Cortex of kidney (tissue), 1 donor: ENCODE data around the gene RAD51B.
"Not testable (repeated sequence)": the region's sequence is repeated elsewhere in the genome, so short reads cannot be mapped to it uniquely, and the experiment has no call there.

Experiments
- DNase-seq: peaks from one replicate; lab custom pipeline; 2025; lab: John Stamatoyannopoulos, UW

RAD51B gene

DNA sequence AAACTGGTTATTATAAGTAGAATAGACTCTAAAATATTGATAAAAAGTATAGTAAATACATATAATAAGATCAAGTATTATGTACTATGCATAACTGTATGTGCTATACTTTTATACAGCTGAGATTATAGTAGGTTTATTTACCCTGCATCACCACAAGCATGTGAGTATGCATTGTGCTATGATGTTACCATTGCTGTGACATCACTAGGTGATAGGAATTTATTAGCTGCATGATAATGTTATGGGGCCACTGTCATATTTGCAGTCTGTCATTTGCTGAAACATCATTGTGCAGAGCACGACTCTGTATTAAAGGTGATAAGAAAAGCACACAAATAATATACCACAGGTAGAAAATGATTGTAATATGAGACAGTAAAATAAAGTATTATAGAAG, 587.7 kb downstream of the RAD51B start:
- no peak for DNase-seq

DNA sequence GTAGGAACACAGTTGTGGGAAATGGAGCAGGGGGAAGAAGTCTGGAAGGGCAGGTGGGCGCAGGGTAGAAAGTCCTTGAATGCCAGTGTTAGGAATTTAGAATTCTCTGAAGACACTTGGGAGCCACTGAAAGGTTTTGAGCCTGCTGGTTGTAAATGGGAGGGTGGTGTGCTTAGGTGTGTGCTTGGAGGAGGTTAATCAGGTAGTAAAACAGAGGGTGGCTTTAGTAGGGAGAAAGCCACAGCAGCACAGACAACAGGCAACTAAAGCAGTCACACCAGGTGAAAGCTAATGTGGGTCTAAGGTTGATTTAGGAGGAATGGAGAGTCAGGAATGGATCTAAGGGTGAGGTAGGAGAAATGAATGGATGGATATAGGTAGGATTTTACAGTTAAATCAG, 588.2 kb downstream of the RAD51B start:
- DNase-seq = no peak

DNA sequence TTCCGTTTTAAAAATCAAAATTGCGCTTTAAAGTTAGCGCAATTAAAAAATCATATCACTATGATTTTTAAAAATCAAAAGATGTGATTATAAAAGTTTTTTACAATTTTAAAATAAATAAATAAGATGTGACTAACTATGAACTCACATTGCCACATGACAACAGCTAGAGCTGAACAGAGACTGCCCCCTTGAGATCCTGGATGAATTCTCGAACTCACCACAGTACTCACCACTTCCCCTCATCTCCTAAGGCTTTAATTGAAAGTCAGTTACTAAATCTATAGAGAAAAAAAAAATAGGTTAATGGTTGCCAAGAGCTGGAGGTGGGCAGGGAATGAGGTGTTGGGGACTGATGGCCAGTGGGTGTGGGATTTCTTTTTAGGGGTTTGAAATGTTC, 589.1 kb downstream of the RAD51B start:
- no peak for DNase-seq

DNA sequence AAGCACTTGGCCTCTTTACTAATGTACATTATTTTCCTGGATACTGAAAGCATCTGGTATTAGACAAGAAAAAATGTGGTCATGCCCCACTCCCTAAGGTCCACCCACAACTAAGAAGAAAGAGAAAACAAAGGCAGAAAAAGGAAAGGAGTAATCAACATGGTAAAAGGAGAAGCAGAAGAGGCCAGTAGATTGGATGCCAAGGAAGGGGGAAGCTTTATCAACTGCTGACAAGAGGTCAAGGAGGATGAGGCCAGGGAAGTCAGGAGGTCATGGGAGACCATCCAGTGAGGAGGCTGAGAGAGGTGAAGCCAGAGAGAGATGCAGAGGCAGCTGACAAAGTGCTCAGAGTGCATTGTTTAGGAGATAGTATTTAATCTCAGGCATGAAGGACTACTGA, 589.8 kb downstream of the RAD51B start:
- no peak for DNase-seq

DNA sequence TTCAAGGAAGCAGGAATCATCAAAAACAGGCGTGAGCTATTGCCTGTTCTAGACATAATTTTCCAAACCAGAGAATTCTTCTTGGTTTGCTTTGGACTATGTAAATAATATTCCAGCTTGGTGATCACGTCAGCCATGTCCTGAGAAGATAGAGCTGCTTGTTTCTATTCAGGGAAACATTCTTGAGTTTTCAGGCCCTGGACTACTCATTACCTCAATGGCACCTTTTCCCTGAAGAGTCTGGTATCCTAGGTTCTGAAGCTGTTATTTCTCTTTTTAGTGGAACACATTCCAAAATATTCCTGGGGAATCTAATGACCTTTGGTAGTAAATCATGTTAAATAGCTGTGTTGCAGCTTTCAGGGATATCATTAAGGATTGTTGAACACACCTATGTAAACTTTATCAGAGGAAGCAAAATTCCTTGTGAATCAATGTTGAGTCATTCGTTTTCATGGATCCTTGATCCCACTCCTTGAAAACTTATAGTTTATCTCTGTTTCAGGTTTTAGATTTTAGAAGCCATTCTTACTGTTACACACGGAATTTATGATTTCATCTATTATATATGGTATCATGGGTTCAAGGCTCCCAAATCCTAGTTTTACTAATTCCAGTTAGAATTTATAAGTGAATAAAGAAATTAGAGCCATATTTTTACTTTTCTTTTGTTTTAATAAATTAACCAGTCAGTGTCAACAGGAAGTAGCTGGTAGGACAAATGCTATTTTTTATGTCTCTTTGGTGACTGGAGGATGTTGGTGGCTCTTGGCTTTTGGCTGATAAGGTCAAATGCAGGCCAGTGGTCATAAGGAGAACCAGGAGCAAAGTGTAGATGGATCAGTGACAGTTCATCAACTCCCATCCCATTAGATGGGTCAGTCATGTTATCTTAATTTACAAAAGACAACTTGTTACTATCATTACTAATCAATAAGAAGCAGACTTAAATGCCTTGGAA, 593.2 kb downstream of the RAD51B start:
- DNase-seq = no peak

DNA sequence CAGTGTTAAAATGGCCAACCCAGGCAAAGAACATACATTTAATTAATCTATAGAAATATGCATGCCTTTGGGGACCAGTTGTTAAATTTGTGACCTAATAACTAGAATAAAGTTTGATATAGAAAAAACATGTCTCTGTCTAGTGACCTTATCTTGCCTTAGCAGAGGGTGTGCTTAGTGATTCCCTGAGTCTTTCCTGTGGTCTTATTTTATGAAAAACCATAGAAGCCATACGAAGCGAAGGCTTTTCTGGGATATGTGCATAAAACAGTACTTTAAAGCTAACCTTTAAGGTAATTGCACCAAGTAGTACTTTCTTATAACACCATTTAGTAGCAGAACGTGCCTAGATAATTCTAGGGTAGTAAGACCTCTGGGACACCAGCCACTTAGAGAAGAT, 593.9 kb downstream of the RAD51B start:
- no peak for DNase-seq

DNA sequence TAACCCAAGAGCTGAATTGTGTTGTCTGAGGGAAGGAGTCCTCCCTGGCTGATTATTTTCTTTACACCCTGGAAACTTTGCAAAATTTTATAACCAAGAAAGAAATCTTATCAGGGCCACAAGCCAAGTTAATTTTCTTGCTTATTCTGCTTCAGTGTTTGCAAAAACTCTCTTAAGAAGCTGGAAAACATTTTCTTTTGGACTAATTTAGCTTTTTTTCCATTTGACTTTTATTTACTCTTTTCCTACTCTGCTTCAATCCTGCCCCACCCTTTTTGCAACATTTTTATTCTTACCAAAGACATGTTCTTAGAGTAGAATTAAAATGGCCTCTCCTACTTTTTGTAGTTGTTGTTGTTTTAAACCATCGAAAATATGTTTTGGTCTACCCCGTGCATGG, 594.5 kb downstream of the RAD51B start:
- no peak for DNase-seq

DNA sequence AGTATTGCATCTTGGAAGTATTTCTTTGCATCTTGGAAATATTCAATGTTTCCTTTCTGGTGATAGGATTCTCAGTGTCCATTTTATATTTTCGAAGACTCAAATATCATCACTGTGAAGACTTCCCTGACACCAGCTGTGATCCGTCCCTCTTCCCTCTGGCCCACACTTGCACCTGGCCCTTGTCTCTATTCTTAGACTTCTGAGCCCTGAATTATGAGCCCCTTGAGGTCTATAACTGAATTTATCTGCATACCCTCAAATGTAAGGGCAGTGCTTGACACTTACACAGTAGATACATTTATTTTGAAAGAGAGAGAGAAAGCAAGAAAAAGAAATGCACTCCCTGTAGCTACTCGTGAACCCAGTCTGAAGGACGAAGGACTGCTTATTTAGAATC, 596.6 kb downstream of the RAD51B start:
- no peak for DNase-seq

DNA sequence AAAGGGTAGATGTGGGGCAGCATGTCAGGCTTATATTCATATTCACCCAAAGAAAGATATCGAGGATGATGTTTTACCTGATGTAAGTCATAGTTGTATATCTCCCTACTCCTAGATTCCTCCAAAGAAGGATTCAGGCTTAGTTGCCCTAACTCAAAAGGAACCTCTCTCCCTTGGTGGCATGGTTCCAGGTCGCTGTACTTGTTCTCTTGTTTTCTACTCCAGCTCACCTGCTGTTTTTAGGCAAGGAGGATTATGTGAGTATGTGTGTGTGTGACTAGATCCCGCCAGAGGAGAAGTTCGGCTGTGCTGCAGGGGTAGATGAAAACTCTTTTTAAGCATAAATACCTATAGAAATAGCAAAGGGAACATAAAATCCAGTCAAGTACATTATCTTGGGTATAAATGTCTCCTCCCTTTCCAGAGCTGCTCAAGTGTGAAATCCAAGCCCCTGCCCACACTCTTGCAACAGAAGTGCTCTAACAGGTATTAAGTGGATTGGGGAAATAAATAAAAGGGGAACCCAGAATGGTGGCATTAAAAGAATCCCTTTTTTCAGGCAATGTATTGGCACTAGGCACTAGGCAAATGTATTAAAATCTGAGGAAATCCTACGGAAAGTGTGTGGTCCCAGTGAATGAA, 597.6 kb downstream of the RAD51B start:
- DNase-seq = no peak

DNA sequence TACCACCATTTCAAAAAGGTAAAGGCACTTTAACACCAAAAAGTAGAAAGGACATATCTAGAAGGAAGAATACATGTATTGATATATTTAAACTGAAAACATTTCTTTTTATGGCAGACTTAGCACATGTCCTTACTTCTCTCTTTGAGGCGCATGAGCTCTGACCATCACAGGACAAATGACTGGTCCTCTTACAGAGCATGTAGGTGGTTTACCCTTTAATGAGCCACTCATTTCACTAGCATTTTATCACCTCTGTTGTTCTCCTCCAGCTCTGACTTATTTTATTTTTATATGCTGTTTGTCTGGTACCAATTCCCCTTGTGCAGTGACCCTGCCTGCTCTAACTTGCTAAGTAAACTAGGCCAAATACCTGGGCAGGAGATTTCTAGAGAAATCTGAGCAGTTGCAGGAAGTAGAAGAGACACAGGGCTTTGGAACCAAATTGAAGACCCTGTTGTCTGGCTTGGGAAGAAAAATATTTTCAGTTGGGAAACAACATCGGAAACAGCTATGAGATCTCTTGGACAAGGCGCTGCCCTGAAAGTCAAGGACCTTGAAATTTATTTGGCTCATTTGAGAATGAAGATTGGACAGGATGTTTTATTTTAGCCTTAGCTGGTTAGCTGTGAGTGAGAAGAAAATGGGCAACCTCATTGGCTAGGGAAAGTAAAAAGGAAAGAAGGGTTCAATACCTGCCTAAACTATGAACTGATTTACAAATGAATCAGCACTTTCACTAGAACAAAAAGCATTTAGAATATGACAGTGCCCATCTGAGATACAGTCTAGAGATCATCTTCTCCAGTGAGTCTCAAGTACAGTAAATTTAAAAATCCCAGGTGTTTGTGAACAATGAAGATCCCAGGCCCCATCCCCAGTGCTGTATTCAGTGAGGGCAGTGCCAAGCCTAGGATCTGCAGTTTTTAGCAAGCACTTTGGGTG, 598.9 kb downstream of the RAD51B start:
- DNase-seq = no peak

DNA sequence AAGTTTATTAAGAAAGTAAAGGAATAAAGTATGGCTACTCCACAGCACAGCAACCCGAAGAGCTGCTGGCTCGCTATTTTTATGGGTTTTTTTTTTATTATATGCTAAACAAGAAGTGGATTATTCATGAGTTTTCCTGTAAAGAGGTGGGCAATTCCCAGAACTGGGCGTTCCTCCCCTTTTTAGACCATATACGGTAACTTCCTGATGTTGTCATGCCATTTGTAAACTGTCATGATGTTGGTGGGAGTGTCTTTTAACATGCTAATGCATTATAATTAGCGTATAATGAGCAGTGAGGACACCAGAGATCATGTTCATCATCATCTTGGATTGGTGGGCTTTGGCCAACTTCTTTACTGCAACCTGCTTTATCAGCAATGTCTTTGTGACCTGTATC, 600.8 kb downstream of the RAD51B start:
- no peak for DNase-seq

DNA sequence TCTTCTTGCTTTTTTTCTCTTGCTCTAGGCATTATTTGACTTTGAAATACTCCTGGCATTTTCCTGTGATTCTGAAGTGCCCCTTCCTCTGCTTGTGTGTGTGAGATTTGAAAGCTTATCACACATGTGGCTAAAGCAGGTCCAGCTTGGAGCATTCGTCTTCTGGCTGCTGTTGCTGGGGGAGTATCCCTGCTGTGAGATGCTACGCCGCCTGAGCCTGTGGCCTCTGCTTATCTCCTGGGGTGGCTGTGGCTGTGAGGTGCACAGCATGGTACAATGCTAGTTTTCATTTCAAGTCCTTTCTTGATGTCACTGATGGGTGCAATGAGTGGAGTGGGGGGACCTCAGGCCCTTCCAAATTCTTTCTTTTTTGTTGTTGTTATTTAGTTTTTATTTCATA, 601.5 kb downstream of the RAD51B start:
- DNase-seq = no peak

DNA sequence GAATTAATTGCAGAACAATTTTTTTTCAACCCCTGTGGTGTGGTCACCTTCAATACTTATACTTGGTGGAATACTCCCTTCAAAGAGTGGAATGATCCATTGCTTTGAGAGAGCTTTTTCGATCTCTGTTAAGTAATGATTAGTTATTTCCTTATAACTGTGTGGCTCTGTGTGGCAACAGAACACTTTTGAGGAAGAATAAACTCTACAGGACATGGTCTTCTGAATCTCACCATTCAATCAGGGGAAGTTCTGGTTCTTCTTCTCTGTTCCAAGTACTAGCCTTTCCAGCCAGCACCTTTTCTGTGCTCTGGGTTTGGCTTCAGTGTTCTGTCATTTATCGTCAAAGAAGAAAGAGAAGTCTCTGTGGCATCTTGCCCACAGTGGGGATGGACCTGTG, 604.1 kb downstream of the RAD51B start:
- DNase-seq = no peak

DNA sequence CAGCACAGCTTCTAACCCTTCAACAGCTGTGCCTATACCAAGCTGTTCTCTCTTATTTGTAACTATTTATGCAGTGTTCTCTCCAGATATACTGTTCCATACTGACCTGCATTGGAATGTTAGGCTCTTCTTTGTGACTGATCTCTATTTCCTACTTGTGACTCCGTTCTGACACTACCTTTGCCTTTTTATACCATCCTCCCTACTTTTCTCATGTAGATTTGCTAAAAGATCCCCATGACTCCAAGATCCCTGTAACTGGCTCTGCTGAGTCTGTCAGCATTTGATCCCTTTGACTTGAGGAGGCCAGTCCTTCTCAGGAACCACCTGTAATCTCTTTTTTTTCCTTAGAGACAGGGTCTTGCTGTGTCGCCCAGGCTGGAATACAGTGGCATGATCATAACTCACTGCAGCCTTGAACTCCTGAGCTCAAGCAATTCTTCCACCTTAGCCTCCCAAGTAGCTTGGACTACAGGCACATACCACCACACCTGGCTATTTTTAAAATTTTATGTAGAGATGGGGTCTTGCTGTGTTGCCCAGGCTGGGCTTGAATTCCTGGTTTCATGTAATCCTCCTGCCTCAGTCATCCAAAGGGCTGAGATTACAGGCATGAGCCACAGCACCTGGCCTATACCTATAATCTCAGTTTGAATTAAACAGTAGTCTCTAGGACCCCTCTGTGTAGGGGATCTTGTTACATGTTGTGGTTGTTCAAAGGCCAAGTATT, 605.0 kb downstream of the RAD51B start:
- no peak for DNase-seq

DNA sequence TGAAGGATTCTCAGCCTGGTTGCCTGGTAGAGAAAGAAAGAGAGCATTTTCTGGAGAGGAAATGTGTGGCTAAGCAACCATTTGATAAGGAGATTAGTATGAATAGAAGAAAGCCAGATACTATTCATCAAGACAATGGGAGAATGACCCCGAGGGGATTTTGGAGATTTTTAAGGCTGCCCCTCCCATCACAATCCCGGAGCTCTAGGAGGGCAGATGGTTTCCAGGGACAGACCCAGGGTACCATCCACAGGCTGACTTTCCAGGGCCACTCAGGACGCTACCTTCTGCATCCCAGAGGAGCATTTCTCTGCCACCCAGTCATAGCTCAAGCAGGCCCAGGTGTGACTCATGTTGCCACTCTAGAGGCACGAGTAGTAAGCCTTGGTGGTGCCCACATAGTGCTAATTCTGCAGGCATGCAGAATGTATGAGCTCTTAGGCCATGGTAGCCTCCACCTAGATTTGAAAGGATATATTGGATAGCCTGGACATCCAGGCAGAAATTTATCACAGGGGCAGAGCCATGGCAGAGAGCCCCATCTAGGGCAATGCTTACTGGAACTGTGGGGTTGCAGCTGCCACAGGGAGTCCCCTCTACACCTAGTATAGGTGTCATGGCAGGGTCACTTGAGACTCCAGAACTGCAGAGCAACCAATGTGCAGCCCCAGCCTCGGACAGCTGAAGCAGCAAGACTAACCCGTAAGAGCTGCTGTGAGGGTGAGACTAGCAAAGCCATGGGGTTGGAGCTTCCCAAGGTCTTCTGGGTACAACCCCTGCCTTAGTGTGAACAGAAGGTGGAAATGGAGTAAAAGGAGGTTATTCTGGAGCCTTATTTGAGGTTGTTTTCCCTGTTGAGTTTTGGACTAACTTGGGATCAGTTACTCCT, 607.3 kb downstream of the RAD51B start:
- DNase-seq = no peak

DNA sequence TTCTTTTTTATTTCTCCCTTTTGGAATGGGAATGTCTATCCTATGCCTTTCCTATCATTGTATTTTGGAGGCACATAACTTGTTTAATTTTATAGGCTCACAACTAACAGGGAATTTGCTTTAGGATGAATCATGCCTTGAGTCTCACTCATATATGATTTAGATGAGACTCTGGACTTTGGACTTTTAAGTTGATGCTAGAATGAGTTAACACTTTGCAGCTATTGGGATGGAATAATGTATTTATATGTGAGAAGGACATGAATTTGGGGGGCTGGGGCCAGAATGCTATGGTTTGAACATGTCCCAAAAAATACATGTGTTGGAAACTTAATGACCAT, 607.9 kb downstream of the RAD51B start:
- no peak for DNase-seq

DNA sequence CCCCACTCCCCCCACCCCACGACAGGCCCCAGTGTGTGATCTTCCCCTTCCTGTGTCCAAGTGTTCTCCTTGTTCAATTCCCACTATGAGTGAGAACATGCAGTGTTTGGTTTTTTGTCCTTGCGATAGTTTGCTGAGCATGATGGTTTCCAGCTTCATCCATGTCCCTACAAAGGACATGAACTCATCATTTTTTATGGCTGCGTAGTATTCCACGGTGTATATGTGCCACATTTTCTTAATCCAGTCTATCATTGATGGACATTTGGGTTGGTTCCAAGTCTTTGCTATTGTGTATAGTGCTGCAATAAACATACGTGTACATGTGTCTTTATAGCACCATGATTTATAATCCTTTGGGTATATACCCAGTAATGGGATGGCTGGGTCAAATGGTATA, 609.3 kb downstream of the RAD51B start:
- DNase-seq = not testable (repeated sequence)

DNA sequence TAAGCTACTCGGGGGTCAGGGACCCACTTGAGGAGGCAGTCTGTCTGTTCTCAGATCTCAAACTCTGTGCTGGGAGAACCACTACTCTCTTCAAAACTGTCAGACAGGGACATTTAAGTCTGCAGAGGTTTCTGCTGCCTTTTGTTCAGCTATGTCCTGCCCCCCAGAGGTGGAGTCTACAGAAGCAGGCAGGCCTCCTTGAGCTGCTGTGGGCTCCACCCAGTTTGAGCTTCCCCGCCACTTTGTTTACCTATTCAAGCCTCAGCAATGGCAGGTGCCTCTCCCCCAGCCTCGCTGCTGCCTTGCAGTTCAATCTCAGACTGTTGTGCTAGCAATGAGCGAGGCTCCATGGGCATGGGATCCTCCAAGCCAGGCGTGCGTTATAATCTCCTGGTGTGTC, 614.6 kb downstream of the RAD51B start:
- DNase-seq = not testable (repeated sequence)

DNA sequence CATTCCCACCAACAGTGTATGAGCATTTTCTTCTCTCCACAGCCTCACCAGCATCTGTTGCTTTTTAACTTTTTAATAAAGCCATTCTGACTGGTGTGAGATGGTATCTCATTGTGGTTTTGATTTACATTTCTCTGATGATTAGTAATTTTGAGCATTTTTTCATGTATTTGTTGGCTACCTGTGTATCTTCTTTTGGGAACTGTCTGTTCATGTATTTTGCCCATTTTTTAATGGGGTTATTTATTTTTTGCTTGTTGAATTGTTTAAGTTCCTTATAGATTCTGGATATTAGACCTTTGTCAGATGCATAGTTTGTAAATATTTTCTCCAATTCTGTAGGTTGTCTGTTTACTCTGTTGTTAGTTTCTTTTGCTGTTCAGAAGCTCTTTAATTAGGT, 616.1 kb downstream of the RAD51B start:
- DNase-seq = not testable (repeated sequence)

DNA sequence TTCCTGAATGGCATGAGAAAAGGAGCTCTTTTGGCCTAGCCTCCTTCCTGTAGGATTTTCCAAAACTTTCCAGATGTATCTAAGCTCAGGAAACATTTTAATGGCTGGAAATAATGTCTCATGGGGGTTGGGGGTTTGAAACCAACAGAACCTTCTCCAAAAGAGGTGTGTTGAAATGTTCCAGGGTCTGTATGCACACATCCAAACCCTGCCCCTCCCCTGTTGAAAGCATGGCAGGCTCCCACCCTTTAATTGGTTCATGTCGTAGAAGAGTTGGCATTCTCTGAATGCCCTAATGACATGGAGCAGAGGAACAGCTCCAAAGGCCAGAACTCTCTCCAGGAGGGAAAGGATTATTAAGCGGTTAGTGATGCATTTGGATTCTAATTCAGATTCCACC, 620.1 kb downstream of the RAD51B start:
- no peak for DNase-seq

DNA sequence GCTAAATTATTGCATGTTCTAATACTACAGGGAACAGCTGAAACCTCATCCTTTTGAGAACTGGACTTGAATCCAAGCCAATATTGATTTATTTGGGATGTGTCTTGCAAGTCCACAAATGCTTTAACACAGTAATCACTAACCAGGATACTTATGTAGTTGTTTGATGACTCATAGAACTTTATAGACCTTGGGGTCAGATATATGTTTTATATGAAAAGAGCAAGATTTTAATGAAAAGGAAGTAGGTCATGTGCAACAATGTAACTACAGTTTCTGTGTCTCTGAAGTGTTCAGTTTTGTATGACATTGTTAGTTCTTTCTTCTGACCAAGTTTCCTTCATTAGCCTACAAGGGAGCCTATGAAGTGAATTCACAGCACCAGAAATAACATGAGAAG, 621.2 kb downstream of the RAD51B start:
- no peak for DNase-seq
